GM12878 (cell line): ENCODE data around the gene CKS1B. TPM values are rescaled to one million over a fixed set of nuclear protein-coding genes. Genes with fewer than 3 reads are reported as not detected.

Source experiments
- ATAC-seq: fragments of 200-7000 bp; cut with Tn5 transposase; 3 replicates; pipeline ENCODE4 v1.9.1; 2020; ENCODE audit warnings: mild to moderate bottlenecking, moderate library complexity
- BruUV-seq: library from RNA; stranded (reverse); fragments of 400-500 nt; replicated peaks from 2 replicates; lab custom pipeline; 2021; lab: Mats Ljungman, UMichigan
- CTCF ChIA-PET: fragments of 300-600 bp; sonication (Branson Sonifier 250); formaldehyde crosslinking; extraction: SDS; loops from one replicate; lab custom pipeline; 2021; ENCODE audit warnings: inconsistent platforms; lab: Yijun Ruan, JAX
- POLR2A ChIA-PET: fragments of 350-600 bp; formaldehyde crosslinking; extraction: SDS; loops from one replicate; lab custom pipeline; 2021; ENCODE audit warnings: inconsistent platforms; lab: Charles Lee
- RAD21 ChIA-PET: fragments of 300-600 bp; sonication (Branson Sonifier 250); formaldehyde crosslinking; loops from one replicate; lab custom pipeline; 2023; ENCODE audit warnings: antibody characterized with exemption; ENCODE audit not compliant: unreplicated experiment; lab: Charles Lee
- SMC1A ChIA-PET: fragments of 300-600 bp; sonication (Branson Sonifier 250); formaldehyde crosslinking; loops from one replicate; lab custom pipeline; 2023; ENCODE audit not compliant: unreplicated experiment, uncharacterized antibody; lab: Charles Lee
- DNase-seq: peaks from one replicate; pipeline ENCODE4 v3.0.0-alpha.2; 2011; ENCODE audit warnings: low read depth, low spot score
- FAIRE-seq: peaks from 3 replicates; lab custom pipeline; 2011; peaks lifted over from hg19 to GRCh38; lab: Jason Lieb, UNC
- H2AFZ ChIP-seq: 2 replicates; pipeline ENCODE4 v1.6.0; 2011; ENCODE audit warnings: low read depth, low read length, control low read depth; ENCODE audit not compliant: control insufficient read depth
- H3K27ac ChIP-seq: 2 replicates; pipeline ENCODE4 v1.5.1; 2011; ENCODE audit warnings: control low read depth; ENCODE audit not compliant: control insufficient read depth, insufficient read depth
- H3K27me3 ChIP-seq, 2 experiments: replicated peaks in 1 of 2; 2 replicates each; pipeline versions ENCODE4 v1.6.0 to v1.6.1; 2011; ENCODE audit warnings: low read length in 1 of 2; ENCODE audit not compliant: control insufficient read depth in 2 of 2, insufficient read depth in 2 of 2
- H3K36me3 ChIP-seq, 2 experiments: 2 replicates each; pipeline ENCODE4 v1.5.1; 2011; ENCODE audit warnings: low read length in 1 of 2; ENCODE audit not compliant: control insufficient read depth in 2 of 2, insufficient read depth in 2 of 2
- H3K4me1 ChIP-seq: 2 replicates; pipeline ENCODE4 v1.6.1; 2011; ENCODE audit warnings: mild to moderate bottlenecking, low read length, moderate library complexity, mixed read lengths; ENCODE audit not compliant: control insufficient read depth, insufficient read depth
- H3K4me2 ChIP-seq: 2 replicates; pipeline ENCODE4 v1.6.0; 2011; ENCODE audit warnings: control low read depth; ENCODE audit not compliant: control insufficient read depth, insufficient read depth
- H3K4me3 ChIP-seq: fragments of 200-600 bp; sonication (generic); 2 replicates; pipeline ENCODE4 v1.5.1; 2016
- H3K79me2 ChIP-seq: 2 replicates; pipeline ENCODE4 v1.6.0; 2011; ENCODE audit warnings: low read length; ENCODE audit not compliant: control insufficient read depth, insufficient read depth
- H3K9ac ChIP-seq: 2 replicates; pipeline ENCODE4 v1.8.0; 2011; ENCODE audit warnings: low read length, control low read depth, mixed read lengths; ENCODE audit not compliant: control insufficient read depth, insufficient read depth
- H3K9me3 ChIP-seq: replicated peaks from 3 replicates; pipeline ENCODE4 v1.5.1; 2011; ENCODE audit warnings: mild to moderate bottlenecking, low read length; ENCODE audit not compliant: control insufficient read depth, insufficient read depth
- H4K20me1 ChIP-seq: 2 replicates; pipeline ENCODE4 v1.6.0; 2011; ENCODE audit not compliant: control insufficient read depth, insufficient read depth
- BMI1 ChIP-seq: fragments of 450-650 bp; IDR thresholded peaks from 2 replicates; pipeline ENCODE4 v1.6.1; 2016; ENCODE audit warnings: mild to moderate bottlenecking, moderate library complexity, borderline replicate concordance
- CBFB ChIP-seq: IDR thresholded peaks from 2 replicates; pipeline ENCODE4 v1.6.1; 2016; ENCODE audit warnings: antibody characterized with exemption, low read depth
- EED ChIP-seq: sonication (generic); IDR thresholded peaks from 2 replicates; pipeline ENCODE4 v1.6.1; 2016; ENCODE audit warnings: antibody characterized with exemption, low read depth
- IKZF1 ChIP-seq: fragments of 450-650 bp; conservative IDR thresholded peaks from 2 replicates; pipeline ENCODE4 v1.6.1; 2017; ENCODE audit warnings: antibody characterized with exemption, mild to moderate bottlenecking
- MYB ChIP-seq: fragments of 150-350 bp; IDR thresholded peaks from 2 replicates; pipeline ENCODE4 v1.6.1; 2014; ENCODE audit warnings: mild to moderate bottlenecking, low read depth, low read length, borderline replicate concordance
- SP1 ChIP-seq: IDR thresholded peaks from one replicate; pipeline ENCODE4 v1.6.1; 2011; ENCODE audit warnings: low read depth, low read length
- ZBED1 ChIP-seq: IDR thresholded peaks from 2 replicates; pipeline ENCODE4 v1.6.1; 2016; ENCODE audit warnings: borderline replicate concordance
- ZNF207 ChIP-seq: fragments of 450-650 bp; IDR thresholded peaks from 2 replicates; pipeline ENCODE4 v1.6.1; 2014; ENCODE audit warnings: antibody characterized with exemption, mild to moderate bottlenecking, borderline replicate concordance
- WGBS: methylation state at CpG from one replicate; pipeline ENCODE4 v1.1.6; 2016; ENCODE audit warnings: low lambda C conversion rate; ENCODE audit not compliant: insufficient replicate concordance, insufficient coverage; ENCODE audit errors: missing lambda C conversion rate; 5-methylcytosine and 5-hydroxymethylcytosine counted together
- in situ Hi-C: fragments of 300-500 bp; cut with MboI; formaldehyde crosslinking; loops from 9 replicates; pipeline ENCODE4 v1.14.3; 2018; ENCODE audit warnings: mixed read lengths
- intact Hi-C: fragments of 100-400 bp; cut with micrococcal nuclease; formaldehyde crosslinking; loops from one replicate; pipeline ENCODE4 v1.14.2; 2022; ENCODE audit not compliant: unreplicated experiment
- polyA plus RNA-seq, 11 experiments: library from polyadenylated mRNA; depleted of rRNA in 4 of 11; unstranded in 6 of 11; stranded (reverse) in 5 of 11; fragments of >200 nt; fragmentation: Nextera tagmentation in 4 of 11; fragmentation: Illumina TruSeq in 1 of 11; extraction: Ambion mirVana in 4 of 11; extraction: Trizol in 1 of 11; gene quantifications; 1 replicate in 1 of 11; 2 replicates in 10 of 11; pipeline versions ENCODE4 v1.2.1 to v1.2.3, GENCODE V29; 2011 to 2016; ENCODE audit warnings: inconsistent platforms in 2 of 11, missing spikeins in 2 of 11, low read depth in 1 of 11
- total RNA-seq, 4 experiments: library from RNA; depleted of rRNA in 3 of 4; stranded (reverse); fragments of >200 nt in 3 of 4; fragmentation: Illumina TruSeq in 1 of 4; extraction: Trizol in 1 of 4; gene quantifications; 2 replicates each; pipeline versions ENCODE4 v1.2.1 to v1.2.3, GENCODE V29; 2013 to 2021
- TF ChIP-seq, protein P1 (sequence below): fragments of 450-650 bp; IDR thresholded peaks from 2 replicates; pipeline ENCODE4 v1.6.1; 2018; ENCODE audit warnings: mild to moderate bottlenecking, low read depth, moderate library complexity; ENCODE audit not compliant: partially characterized antibody
- TF ChIP-seq, protein P2 (sequence below): IDR thresholded peaks from 2 replicates; pipeline ENCODE4 v1.6.1; 2011; ENCODE audit warnings: borderline replicate concordance, low read depth, mild to moderate bottlenecking, moderate library complexity, mixed read lengths, low read length; ENCODE audit not compliant: insufficient read depth; ENCODE audit errors: extremely low read length
- TF ChIP-seq, protein P3 (sequence below): fragments of 450-650 bp; IDR thresholded peaks from 2 replicates; pipeline ENCODE4 v1.6.1; 2016; ENCODE audit warnings: mild to moderate bottlenecking
- TF ChIP-seq, protein P4 (sequence below): fragments of 150-350 bp; IDR thresholded peaks from 2 replicates; pipeline ENCODE4 v1.6.1; 2016; ENCODE audit warnings: low read depth, low read length

Gene CKS1B
- total and polyA plus RNA-seq, 10 of the 15 experiments (the other 5 are each of a cell fraction or from before 2014, with no cell fraction given): 125 to 608 (median 364) TPM

DNA sequence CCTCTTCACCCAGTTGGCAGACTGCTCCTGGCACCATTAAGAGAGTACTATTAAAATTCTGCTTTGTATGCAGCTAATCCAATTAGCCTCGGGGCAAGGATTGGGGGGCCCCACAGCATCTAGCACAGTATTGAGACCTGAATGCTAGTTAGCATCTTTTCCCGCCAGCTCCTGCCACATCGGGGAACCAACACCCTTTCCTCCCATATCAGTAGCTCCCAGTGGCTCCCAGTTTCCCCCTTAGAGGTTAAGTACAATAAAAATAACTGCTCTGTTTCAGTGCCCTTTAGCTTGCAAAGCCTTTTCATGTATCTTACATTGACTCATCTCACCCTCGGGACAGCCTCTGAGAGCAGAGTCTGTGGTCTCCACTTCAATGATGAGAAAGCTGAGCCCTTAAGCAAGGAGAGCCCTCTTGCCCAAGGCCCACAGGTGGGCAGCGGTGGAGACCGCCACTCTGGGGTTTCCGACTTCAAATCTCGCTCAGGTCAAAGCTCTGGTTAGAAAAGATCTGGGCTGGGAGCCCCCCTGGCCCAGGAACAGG is 33.8 kb upstream of the CKS1B start (continued):
- no peak for TF ChIP-seq ZBED1
- peak; percentile 40 for TF ChIP-seq IKZF1

DNA sequence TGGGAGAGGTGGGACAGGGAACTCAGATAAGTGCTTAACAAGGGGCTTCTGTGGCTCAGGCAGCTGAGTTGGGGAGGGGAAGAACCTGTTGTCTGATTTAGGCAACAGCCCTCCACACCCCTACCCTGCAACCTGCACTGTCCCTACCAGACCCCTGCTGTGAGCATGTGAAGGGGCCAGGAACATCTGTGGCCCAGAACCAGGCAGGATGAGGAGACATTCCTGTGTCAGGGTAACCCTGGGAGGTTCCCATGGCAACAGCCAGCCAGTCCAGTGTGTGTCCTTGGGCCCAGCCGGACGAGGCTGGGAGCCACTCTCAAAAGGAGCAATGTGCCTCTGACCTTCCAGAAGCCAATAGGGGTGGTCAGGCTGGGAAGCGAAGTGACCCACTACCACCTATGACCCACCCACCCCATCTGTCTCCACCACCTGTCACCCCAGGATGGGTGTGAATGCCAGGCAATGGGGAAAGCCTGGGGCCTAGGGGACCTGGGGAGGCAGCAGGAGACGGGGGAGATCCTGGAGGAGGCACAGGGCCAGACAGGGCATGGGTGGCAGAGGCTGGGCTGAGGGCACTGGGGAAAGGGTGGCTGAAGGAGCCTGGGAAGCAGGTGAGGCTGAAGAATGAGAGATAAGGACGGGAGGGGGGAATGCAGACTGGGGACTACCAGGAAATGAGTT is 33.0 kb upstream of the CKS1B start:
- Histone ChIP-seq H3K79me2 (peaks cover 51% of the 10 kb centered on the region), H3K4me3 (peak overlapping the region; percentile 74), H3K9me3 (no peaks in the 10 kb centered on the region; the same call in 2 of the 3 replicates), H3K4me1 (peaks cover 74% of the 10 kb centered on the region), H3K4me2 (peak overlapping the region; percentile 100), H3K27me3 (no peaks in the 10 kb centered on the region), H2AFZ (no peak overlapping the region), H3K36me3 (peaks cover 2 to 3% of the 10 kb centered on the region in 2 experiments; a peak in 3 of 4 replicates), H3K9ac (peak overlapping the region; percentile 98), H3K27ac (peak overlapping the region; percentile 100), H4K20me1 (no peaks in the 10 kb centered on the region)
- ChIA-PET RAD21 (interaction anchor here (0.8 to 2.2 kb wide), 11 partner anchors 58 to 273 kb away, joined by 3 to 15 read pairs (median 5); partner anchors contain the start of genes ADAM15 and KCNN3), POLR2A (interaction anchor here (0.7 to 2.4 kb wide), 15 partner anchors 7 to 383 kb away, joined by 3 to 18 read pairs (median 4); partner anchors contain the start of genes FLAD1, PBXIP1, PYGO2 and SHC1), CTCF (interaction anchor here (1.2 to 2.8 kb wide), 5 partner anchors 10 to 382 kb away, joined by 4 to 16 read pairs (median 5); no protein-coding TSS in a partner anchor), SMC1A (interaction anchor here (0.9 to 1.6 kb wide), 8 partner anchors 9 to 382 kb away, joined by 3 to 5 read pairs (median 4); no protein-coding TSS in a partner anchor)
- WGBS: 0% methylated on average over 5 of the region's 5 CpGs
- FAIRE-seq (no peak), ATAC-seq (peak; percentile 1; the same call in 1 of the 3 replicates), DNase-seq (no peak)
- in situ Hi-C loops: no loop called here
- intact Hi-C loops: no loop called here
- no TSS peak for BruUV-seq
- TF ChIP-seq EED (no peak), SP1 (no peak), CBFB (no peak), MYB (no peak), ZNF207 (no peak), BMI1 (peak; percentile 86)
- TF ChIP-seq, protein P1, sequence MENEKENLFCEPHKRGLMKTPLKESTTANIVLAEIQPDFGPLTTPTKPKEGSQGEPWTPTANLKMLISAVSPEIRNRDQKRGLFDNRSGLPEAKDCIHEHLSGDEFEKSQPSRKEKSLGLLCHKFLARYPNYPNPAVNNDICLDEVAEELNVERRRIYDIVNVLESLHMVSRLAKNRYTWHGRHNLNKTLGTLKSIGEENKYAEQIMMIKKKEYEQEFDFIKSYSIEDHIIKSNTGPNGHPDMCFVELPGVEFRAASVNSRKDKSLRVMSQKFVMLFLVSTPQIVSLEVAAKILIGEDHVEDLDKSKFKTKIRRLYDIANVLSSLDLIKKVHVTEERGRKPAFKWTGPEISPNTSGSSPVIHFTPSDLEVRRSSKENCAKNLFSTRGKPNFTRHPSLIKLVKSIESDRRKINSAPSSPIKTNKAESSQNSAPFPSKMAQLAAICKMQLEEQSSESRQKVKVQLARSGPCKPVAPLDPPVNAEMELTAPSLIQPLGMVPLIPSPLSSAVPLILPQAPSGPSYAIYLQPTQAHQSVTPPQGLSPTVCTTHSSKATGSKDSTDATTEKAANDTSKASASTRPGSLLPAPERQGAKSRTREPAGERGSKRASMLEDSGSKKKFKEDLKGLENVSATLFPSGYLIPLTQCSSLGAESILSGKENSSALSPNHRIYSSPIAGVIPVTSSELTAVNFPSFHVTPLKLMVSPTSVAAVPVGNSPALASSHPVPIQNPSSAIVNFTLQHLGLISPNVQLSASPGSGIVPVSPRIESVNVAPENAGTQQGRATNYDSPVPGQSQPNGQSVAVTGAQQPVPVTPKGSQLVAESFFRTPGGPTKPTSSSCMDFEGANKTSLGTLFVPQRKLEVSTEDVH: no peak
- TF ChIP-seq, protein P2, sequence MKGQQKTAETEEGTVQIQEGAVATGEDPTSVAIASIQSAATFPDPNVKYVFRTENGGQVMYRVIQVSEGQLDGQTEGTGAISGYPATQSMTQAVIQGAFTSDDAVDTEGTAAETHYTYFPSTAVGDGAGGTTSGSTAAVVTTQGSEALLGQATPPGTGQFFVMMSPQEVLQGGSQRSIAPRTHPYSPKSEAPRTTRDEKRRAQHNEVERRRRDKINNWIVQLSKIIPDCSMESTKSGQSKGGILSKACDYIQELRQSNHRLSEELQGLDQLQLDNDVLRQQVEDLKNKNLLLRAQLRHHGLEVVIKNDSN: no peak
- TF ChIP-seq, protein P3, sequence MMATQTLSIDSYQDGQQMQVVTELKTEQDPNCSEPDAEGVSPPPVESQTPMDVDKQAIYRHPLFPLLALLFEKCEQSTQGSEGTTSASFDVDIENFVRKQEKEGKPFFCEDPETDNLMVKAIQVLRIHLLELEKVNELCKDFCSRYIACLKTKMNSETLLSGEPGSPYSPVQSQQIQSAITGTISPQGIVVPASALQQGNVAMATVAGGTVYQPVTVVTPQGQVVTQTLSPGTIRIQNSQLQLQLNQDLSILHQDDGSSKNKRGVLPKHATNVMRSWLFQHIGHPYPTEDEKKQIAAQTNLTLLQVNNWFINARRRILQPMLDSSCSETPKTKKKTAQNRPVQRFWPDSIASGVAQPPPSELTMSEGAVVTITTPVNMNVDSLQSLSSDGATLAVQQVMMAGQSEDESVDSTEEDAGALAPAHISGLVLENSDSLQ: no peak
- TF ChIP-seq, protein P4, sequence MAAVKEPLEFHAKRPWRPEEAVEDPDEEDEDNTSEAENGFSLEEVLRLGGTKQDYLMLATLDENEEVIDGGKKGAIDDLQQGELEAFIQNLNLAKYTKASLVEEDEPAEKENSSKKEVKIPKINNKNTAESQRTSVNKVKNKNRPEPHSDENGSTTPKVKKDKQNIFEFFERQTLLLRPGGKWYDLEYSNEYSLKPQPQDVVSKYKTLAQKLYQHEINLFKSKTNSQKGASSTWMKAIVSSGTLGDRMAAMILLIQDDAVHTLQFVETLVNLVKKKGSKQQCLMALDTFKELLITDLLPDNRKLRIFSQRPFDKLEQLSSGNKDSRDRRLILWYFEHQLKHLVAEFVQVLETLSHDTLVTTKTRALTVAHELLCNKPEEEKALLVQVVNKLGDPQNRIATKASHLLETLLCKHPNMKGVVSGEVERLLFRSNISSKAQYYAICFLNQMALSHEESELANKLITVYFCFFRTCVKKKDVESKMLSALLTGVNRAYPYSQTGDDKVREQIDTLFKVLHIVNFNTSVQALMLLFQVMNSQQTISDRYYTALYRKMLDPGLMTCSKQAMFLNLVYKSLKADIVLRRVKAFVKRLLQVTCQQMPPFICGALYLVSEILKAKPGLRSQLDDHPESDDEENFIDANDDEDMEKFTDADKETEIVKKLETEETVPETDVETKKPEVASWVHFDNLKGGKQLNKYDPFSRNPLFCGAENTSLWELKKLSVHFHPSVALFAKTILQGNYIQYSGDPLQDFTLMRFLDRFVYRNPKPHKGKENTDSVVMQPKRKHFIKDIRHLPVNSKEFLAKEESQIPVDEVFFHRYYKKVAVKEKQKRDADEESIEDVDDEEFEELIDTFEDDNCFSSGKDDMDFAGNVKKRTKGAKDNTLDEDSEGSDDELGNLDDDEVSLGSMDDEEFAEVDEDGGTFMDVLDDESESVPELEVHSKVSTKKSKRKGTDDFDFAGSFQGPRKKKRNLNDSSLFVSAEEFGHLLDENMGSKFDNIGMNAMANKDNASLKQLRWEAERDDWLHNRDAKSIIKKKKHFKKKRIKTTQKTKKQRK: no peak
